GM21723 (cell line): ENCODE results near the gene GJA3.

ENCODE experiments used
- ATAC-seq: cut with Tn5 transposase; IDR thresholded peaks from one replicate; pipeline ENCODE4 v1.9.1; 2021; ENCODE audit warnings: mild to moderate bottlenecking, moderate library complexity; ENCODE audit not compliant: unreplicated experiment

The GJA3 gene

DNA sequence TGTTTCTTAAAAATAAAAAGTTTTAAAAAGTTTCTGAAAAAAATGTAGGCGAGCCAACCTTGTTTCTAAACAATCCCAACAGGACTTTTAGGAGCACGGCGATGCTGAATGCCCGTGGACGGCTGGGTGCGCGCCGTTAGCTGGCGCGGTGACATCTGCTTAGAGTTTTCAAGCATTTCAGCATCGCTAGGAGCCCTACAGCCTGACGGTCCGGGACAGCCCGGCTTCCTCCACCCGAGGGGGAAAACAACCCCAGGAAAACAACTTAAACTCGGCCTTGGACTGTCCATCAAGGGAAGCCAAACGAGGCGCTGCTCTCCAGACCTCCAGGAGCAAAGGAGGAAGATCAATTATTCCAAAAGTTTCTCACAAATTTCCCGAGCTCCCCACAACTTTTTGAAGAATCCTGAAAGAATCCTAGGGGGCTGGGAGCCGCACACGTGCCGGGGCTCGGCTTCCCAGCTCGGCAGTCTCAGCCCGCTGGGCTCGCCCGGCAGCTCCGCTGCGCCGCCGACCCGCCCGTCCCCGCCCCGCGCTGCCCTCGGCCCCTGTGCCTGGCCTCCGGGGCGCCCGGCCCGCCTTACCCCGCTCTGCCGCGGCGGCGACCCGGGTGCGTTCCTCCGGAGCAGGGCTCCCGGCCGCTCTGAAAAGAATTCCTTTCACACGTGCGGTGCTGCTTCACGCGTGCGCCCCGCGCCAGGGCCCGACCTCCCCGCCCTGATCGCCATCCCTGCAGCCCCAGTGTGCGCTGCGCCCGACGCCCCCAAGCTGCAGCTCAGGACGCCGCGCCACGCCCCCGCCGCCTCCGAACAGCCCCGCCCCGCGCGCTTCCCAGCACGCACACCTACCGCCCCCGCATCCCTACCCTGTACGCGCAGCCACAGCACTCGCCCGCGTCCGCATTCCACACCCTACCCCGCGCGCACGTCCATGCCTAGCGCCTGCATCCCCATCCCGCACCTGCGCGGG lies at the start of gene GJA3:
Gene GJA3, minus strand, starts transcription at position 747 of the 969 bp plus-strand sequence. CDS start 17,764 bp downstream, outside the sequence.
- peak; percentile 66 for ATAC-seq

DNA sequence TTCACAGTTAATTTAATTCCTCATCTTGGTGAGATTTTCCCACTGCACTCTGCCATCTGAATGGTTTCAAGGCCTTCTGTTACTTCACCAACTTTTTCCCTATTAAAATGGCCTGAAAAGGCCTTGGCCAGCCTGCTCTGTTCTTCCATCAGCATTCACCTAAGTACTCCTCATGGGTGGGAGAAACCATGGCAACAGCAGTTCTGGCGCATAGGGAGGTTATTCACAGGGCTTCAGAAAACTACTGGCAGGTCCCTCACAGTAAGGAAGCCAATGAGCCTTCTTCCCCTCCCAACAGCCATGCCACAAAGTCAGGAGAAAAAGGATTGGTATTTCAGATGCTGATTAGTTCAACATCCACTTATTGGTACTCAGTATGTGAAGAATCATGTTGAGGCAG lies 49.1 kb upstream of the GJA3 start:
- ATAC-seq, result no peak

DNA sequence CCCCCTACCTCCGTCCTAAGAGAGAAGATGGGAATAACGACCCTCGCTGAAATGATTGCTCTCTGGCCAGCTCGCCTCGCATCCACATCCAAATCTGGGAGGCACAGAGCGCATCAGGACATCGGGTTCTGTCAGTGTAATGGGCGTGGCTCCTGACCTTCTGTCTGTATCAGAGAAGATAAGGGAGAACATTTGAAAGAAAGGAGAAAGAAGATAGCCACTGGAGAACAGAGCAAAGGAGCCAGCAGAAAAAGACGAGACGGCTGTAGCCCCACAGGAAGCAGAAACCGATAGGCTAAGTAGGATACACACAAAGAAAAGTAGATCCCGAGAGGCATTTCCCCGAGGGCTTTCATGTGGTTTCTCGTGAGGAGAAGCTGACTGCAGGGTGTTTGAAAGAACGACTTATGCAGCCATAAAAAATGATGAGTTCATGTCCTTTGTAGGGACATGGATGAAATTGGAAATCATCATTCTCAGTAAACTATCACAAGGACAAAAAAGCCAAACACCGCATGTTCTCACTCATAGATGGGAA lies 45.9 kb upstream of the GJA3 start:
- no peak for ATAC-seq

DNA sequence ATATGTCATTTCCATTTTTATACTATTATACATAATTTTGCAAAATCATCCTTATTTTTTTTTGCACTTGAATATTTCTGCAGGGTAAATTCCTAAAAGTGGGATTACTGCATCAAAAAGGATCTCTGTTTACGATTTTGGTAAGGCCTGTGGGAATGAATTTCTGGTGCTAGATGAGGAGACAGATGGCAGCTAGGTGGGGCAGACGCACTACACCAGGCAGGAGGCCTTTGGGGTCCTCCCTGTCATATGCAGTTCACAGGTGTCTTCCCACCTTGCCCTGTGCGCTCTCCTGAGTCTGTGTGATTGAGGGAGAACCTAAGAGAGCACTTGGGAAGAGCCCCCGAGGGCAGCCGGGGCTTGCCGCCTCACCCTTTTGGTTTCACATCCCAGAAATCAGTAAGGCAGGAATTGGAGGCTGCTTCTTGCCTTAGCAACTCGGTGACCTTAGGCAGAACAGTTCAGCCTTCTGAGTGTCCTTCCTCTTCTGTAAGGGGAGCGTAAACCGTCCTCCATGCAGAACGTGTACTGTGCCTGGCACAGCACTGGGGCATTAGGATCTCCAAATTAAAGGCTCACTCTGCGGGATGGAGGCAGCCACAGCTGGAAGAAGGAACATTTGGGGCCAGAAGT lies 45.3 kb upstream of the GJA3 start:
- no peak for ATAC-seq

DNA sequence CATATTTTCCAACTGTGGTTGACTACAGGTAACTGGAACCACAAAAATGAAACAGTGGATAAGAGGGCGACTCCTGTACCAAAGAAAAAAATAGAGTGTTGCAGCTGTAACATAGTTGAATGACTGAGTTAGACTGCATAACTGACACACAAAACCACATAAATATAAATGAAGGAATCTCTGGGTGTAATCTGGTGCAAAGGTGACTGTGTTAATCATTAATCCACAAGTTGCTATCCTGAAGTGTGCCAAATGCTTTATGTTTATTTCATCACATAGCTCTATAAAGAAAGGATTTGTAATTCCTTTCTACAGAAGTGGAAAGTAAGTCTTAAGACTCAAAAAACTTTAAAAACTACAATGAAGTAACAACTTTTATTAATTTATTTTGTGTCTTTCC lies 37.9 kb upstream of the GJA3 start:
- ATAC-seq, result no peak

DNA sequence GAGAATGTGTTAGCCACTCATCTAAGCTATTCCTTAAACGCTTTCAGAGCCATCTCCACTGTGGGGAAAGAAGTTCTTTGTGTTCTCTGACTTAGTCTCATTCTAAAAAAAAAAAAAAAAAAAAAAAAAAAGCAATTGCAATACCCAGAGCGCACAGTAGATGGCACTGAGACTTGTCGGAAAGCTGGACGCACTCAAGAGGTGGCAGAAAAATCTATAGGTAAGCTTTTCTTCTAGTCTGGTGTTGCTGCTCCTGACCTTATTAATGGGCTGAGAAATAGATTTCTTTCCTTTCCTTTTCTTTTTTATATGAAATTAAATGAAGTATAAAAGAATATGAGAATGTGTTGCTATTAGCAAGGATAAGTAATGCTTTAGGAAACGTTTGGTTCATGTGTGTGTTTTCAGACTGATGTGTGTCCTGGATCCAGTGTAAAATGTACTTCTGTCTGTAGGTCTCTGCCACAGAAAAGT lies 36.5 kb upstream of the GJA3 start:
- peak; percentile 48 for ATAC-seq

DNA sequence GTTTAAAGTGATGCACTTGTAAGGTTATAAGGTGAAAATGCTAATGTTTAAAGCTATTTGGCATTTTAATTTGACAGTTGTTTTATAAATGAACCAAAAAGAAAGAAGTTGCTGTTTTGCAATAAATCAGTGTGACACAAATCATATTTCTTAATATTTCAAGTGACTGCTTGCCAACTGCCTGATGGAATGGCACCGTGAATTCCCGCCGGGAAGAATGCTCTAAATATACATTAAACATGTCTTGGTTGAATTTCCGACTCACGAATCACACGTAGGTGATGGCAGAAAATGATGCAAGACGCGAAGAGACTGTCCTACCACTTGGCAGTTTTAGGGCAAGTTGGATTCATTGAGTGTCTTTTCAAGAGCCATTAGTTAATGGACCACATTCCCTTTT lies 34.9 kb upstream of the GJA3 start:
- ATAC-seq, result no peak

DNA sequence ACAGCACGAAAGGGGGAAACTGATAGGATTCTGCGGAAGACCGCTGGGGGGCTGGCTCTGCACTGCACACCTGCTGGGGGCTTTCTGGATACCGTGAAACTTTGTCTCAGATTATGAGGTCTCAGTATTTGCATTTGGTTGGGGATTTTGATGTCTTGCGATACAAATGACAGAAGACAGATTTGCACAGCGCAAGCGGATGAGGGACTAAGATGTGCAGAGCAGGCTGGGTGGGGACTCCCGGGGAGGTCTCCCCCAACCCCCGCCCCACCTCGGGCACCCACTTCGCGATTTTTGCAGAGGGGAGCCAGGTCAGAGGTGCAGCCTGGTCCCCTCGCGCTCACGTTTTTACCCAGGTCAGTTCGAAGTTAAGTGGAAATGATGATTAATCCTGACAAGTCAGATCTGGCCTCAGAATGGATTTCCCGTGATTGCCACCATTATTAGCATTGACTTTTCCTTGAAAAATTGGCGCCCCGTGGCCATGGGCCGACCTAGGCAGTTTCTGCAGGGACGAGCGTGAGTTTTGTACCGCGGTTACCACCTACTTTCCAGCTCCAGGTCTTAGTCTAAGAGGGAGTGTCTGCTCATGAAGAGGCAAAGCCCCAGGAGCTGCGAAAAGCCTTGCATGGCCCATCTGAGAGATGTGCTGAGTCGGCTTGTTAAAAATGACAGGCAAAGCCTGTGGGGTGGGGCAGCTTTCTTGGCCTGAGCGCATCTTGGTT lies 33.2 kb upstream of the GJA3 start:
- no peak for ATAC-seq

DNA sequence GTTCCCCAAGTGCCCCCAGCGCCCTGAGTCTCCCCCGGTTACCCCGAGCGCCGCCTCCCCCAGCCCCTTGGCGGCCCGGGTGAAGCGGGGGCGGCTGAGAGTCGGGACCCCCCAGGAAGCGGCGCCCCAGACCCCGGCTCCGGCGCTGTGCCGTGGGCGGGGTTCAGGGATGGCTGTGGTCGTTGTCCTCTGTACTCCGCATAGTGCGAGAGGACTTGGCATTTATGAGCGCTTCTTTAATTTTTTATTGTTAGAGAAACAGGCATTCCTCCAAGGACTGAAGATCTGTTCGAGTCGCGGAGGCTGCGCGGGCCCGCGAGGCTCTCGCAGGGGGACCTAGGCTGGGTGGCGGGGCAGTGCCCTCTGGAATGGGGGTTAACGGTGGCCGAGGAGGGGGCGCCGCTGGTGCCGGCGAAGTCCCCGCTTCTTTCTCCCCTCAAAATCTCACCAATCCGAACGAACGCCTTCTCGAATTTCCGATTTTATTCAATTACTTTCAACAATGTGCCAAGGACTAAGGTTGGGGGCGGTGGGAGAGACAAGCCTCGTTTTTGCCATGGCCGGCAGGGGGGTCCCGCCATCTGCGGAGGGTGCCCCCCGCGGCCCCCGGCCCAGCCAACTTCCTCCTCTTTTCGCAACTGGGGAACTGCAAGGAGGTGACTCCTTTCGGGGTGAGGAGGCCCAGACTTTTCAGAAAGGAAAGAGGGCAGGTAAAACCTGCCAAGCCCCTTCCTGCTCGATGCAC lies 32.5 kb upstream of the GJA3 start:
- ATAC-seq, result no peak

DNA sequence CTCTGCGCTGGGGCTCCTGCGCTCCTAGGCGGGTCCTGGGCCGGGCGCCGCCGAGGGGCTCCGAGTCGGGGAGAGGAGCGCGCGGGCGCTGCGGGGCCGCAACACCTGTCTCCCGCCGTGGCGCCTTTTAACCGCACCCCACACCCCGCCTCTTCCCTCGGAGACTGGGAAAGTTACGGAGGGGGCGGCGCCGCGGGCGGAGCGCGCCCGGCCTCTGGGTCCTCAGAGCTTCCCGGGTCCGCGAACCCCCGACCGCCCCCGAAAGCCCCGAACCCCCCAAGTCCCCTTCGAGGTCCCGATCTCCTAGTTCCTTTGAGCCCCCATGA lies 31.9 kb upstream of the GJA3 start, which contains the start of gene GJB2:
Gene GJB2, minus strand, starts transcription at position 103 of the 326 bp plus-strand sequence. CDS start 3,357 bp downstream, outside the sequence.
- ATAC-seq, result no peak

DNA sequence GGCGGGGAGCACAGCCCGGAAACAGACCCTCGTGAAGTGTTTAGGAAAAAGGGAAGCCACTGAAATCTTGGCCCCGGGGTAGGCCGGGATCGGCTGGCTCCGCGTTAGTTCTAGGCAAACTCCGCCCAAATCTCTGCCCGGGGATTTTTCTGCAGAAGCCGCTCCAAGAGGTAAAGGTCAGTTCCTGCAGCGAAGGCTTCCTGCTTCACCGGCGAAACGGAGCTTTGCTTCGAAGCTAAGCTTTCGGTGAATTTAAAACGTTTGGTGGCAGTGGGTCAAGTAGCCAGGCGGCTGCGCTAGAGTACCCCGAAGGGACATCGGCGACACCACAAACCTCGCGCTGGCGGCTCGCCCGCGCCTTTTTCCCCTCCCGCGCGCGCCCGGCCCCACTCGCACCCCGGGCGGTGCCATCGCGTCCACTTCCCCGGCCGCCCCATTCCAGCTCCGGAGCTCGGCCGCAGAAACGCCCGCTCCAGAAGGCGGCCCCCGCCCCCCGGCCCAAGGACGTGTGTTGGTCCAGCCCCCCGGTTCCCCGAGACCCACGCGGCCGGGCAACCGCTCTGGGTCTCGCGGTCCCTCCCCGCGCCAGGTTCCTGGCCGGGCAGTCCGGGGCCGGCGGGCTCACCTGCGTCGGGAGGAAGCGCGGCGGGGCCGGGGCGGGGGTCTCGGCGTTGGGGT lies 31.4 kb upstream of the GJA3 start:
- no peak for ATAC-seq

DNA sequence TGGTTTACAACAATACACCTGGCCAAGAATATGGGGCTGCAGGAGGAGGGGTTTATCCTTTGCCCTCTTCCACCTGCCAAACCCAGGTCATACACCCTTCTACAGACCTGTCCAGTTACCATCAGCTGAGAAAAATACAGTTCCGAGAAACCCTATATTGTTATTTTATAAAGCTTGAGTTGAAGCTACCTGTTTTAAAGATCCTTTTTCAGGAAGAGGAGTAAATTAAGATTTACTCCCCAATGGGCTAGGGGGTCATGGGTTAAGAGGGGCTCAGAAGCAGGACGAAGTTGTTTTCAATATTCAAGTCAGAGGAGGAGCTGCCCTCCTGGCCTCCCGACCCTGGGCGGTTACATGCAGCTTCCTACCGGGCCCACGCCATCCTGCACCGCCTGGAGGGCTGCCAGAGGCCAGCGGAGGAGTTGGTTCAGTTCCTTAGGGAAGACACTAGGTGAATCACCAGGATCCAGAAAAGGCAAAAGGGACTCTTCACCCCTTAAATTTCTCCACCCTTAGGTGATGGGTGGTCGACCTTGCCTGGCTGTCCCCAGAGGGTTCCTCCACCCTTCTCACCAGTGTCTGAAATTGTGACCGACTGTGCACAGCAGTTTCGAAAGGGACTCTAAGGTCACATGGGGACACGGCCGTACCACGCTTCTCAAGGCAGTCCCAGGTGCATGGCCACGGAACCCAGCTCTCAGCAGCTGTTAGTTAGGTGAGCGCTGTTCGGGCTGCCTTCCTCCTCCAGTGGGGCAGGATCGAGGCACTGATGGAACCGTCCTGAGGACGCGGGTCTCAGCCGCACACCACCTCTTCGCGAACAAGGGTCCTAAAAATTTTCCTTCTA lies 30.7 kb upstream of the GJA3 start:
- no peak for ATAC-seq

DNA sequence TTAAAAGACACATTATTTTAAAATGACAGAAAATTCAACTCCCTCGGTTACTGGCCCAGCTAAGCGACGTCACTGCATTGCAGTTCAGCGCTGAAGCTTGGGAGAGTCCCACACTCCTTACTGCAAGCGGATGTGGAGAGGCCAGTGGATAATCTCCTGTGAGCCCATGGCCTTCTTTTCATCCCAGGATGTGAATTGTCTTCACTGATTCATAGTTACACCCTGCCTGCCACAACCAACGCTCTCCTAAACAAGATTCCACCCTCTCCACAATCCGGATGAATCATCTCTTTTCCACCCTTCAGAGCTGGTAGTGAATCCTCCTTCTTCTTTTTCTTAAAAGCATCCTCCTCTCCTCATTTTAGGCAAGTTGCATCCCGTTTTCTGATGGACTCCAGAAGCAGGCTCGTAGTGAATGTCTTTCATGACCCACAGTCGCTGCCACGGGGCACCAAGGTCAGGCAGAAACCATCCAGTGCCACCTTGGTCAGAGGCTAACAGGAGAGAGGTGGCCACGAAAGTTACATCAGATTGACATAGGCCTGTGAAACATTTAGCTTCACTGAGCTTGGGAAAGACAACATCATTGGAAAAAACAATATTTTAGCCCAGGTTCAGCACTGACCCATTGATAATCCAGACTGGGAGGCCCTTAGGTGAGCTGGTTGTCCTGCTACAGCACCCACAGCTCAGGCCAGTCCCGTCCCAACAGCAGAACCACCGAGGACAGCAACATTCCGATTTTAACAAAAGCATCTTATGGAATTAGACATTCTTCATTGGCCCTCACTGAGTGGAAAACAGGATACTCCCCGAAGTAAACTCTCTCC lies 29.8 kb upstream of the GJA3 start:
- ATAC-seq, result no peak

DNA sequence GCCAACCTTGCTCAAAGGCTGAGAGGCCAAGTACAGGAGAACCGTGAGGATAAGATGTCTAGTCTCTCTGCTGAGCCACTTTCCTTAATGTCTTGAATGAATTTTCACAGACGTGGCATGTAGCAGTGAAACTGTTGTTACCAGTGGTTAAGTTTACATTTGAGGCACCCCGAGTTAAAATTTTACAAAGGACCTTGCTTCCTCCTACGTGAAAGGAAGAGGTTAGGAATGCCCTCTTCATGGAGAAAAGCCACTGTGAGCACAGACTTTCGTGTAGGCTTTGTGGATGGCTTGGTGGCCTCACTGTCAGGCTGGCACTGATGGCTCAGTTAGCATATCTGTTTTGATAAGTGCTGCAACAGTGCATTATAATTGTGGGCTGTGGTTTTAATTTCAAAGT lies 29.2 kb upstream of the GJA3 start:
- ATAC-seq, result no peak

DNA sequence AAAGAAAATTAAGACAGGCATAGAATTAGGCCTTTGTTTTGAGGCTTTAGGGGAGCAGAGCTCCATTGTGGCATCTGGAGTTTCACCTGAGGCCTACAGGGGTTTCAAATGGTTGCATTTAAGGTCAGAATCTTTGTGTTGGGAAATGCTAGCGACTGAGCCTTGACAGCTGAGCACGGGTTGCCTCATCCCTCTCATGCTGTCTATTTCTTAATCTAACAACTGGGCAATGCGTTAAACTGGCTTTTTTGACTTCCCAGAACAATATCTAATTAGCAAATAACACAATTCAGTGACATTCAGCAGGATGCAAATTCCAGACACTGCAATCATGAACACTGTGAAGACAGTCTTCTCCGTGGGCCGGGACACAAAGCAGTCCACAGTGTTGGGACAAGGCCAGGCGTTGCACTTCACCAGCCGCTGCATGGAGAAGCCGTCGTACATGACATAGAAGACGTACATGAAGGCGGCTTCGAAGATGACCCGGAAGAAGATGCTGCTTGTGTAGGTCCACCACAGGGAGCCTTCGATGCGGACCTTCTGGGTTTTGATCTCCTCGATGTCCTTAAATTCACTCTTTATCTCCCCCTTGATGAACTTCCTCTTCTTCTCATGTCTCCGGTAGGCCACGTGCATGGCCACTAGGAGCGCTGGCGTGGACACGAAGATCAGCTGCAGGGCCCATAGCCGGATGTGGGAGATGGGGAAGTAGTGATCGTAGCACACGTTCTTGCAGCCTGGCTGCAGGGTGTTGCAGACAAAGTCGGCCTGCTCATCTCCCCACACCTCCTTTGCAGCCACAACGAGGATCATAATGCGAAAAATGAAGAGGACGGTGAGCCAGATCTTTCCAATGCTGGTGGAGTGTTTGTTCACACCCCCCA lies 28.1 kb upstream of the GJA3 start:
- no peak for ATAC-seq

DNA sequence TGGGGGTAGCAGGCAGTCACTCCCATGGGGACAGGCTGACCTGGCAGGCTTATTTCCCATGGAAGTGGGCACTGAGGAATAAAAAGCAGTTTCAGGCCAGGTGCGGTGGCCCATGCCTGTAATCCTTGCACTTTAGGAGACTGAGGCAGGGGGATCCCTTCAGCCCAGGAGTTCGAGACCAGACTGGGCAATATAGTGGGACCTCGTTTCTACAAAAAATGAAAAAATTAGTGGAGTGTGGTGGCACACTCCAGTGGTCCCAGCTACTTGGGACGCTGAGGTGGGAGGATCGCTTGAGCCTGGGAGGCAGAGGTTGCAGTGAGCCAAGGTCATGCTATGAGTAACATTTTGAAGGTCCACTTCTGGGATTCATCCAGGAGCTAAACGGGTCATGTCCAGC lies 25.9 kb upstream of the GJA3 start:
- ATAC-seq, result no peak

DNA sequence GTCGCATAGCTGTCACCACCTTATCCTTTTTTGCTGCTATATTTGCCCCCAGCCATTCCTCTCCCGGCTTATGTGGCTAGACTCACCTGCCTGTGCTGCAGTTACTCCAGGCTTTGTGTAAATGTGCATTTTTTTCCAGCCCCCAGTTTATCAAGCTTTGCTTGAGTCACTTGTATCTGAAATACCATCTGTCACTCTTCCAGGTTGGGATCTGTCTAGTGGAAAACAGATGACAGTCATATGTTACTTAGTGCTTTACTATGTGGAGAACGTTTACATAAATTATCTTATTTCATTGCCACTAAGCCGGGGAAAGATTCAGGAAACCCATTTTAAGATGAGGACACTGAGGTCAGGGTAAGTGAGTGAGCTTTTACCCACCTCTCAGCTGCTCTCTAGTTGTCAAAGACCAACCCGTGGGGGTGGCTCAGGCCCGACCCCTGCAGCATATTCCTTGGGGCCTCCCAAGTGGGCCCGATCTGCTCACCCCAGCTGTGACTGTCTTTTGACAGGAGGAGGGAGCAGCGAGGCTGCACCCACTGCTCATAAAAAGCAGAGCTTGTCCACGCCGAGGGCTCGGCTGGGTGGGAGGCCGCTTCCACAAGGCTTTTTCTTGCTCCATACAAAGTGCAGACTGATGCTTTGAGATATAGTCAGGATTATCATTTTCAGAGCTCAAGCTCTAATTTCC lies 24.7 kb upstream of the GJA3 start:
- no peak for ATAC-seq
